Natural killer cell (primary cell): Measurements from ENCODE around the gene CDH13. TPM values are rescaled to one million over a fixed set of nuclear protein-coding genes. Genes with fewer than 3 reads are reported as not detected.

Experiments
- ATAC-seq, 3 donors: fragments of 150-1000 bp in 2 of 3; fragments of 200-7000 bp in 1 of 3; cut with Tn5 transposase; 1 replicate in 1 of 3; 2 replicates in 2 of 3; pipeline ENCODE4 v1.10.0; 2021; ENCODE audit warnings: mild to moderate bottlenecking in 2 of 3, moderate library complexity in 2 of 3
- DNase-seq, 2 donors: peaks; one replicate each; pipeline versions ENCODE4 v3.0.0 to v3.0.0-alpha.2; 2013 to 2021; ENCODE audit warnings: mixed read lengths in 1 of 2
- H3K27ac ChIP-seq: one replicate; pipeline ENCODE4 v1.5.1; 2013; ENCODE audit warnings: mild to moderate bottlenecking, low read length
- H3K27me3 ChIP-seq: one replicate; pipeline ENCODE4 v1.6.1; 2013; ENCODE audit warnings: low read length; ENCODE audit not compliant: control insufficient read depth, insufficient read depth
- H3K36me3 ChIP-seq: one replicate; pipeline ENCODE4 v1.6.1; 2013; ENCODE audit warnings: low read length; ENCODE audit not compliant: control insufficient read depth, insufficient read depth
- H3K4me1 ChIP-seq: one replicate; pipeline ENCODE4 v1.6.1; 2013; ENCODE audit warnings: low read length; ENCODE audit not compliant: control insufficient read depth, insufficient read depth
- H3K4me3 ChIP-seq: one replicate; pipeline ENCODE4 v1.5.1; 2013; ENCODE audit warnings: low read length
- H3K9me3 ChIP-seq: one replicate; pipeline ENCODE4 v1.6.1; 2013; ENCODE audit warnings: low read length; ENCODE audit not compliant: control insufficient read depth, insufficient read depth
- H3K27ac Mint-ChIP-seq, 2 donors: one replicate each; pipeline ENCODE4 v1.8.0; 2022; ENCODE audit warnings: mild to moderate bottlenecking in 2 of 2, mixed read lengths in 2 of 2, moderate library complexity in 1 of 2
- H3K27me3 Mint-ChIP-seq, 2 donors: one replicate each; pipeline ENCODE4 v1.8.0; 2022; ENCODE audit warnings: low read depth in 2 of 2, mixed read lengths in 2 of 2
- H3K36me3 Mint-ChIP-seq: one replicate; pipeline ENCODE4 v1.8.0; 2022; ENCODE audit warnings: mixed read lengths
- H3K4me1 Mint-ChIP-seq, 2 donors: one replicate each; pipeline ENCODE4 v1.8.0; 2022; ENCODE audit warnings: mixed read lengths in 2 of 2
- H3K4me3 Mint-ChIP-seq: one replicate; pipeline ENCODE4 v1.8.0; 2022; ENCODE audit warnings: mild to moderate bottlenecking, moderate library complexity, mixed read lengths
- H3K9me3 Mint-ChIP-seq, 2 donors: one replicate each; pipeline ENCODE4 v1.8.0; 2022; ENCODE audit warnings: mixed read lengths in 2 of 2
- CTCF ChIP-seq: fragments of 200-600 bp; IDR thresholded peaks from one replicate; pipeline ENCODE4 v1.8.0; 2022; ENCODE audit warnings: antibody characterized with exemption
- WGBS: methylation state at CpG from one replicate; pipeline ENCODE4 v1.1.7; 2013; ENCODE audit warnings: missing lambda C conversion rate; ENCODE audit not compliant: insufficient coverage; 5-methylcytosine and 5-hydroxymethylcytosine counted together
- intact Hi-C: fragments of 100-400 bp; cut with micrococcal nuclease; formaldehyde crosslinking; loops from one replicate; pipeline ENCODE4 v1.14.2; 2022
- total RNA-seq, 4 donors: library from RNA; stranded (reverse); fragments of 120-200 nt in 1 of 4; gene quantifications; one replicate each; pipeline versions ENCODE4 v1.2.3 to v1.2.4, GENCODE V29; 2013 to 2022

CDH13 gene
- total RNA-seq, 3 donors from 2014 or later (not counting 1 experiment from before 2014, with no cell fraction given): not detected

GRCh38 chr16:82628711-82629110 lies 1.9 kb downstream of the CDH13 start:
- intact Hi-C loops: no loop called here
- no peak for TF ChIP-seq CTCF
- no peak overlapping the region for H3K27ac ChIP-seq
- Mint-ChIP-seq H3K27ac (no peak overlapping the region), H3K4me3 (no peak overlapping the region), H3K4me1 (peaks cover 0 to 15% of the 10 kb centered on the region in 2 donors), H3K36me3 (no peaks in the 10 kb centered on the region), H3K27me3 (peaks cover 56 to 65% of the 10 kb centered on the region in 2 donors), H3K9me3 (no peaks in the 10 kb centered on the region)
- H3K4me1 ChIP-seq: peaks cover 5% of the 10 kb centered on the region
- H3K4me3 ChIP-seq: no peak overlapping the region
- peaks cover 19% of the 10 kb centered on the region for H3K27me3 ChIP-seq
- H3K9me3 ChIP-seq: no peaks in the 10 kb centered on the region
- H3K36me3 ChIP-seq: no peaks in the 10 kb centered on the region
- ATAC-seq: no peak
- no peak for DNase-seq
- WGBS: 62% methylated on average over 3 of the region's 3 CpGs

- no peak overlapping the region for H3K27ac ChIP-seq
- Mint-ChIP-seq H3K27me3 (peaks cover 56 to 65% of the 10 kb centered on the region in 2 donors), H3K4me1 (peaks cover 0 to 15% of the 10 kb centered on the region in 2 donors), H3K36me3 (no peaks in the 10 kb centered on the region), H3K4me3 (no peak overlapping the region), H3K27ac (no peak overlapping the region), H3K9me3 (no peaks in the 10 kb centered on the region)
- no peak for TF ChIP-seq CTCF
- no peaks in the 10 kb centered on the region for H3K36me3 ChIP-seq
- no peak overlapping the region for H3K4me3 ChIP-seq
- ATAC-seq (no peak), DNase-seq (no peak)
- 49% methylated on average over 7 of the region's 8 CpGs for WGBS
- H3K27me3 ChIP-seq: peaks cover 19% of the 10 kb centered on the region
- H3K4me1 ChIP-seq: peaks cover 5% of the 10 kb centered on the region
- no peaks in the 10 kb centered on the region for H3K9me3 ChIP-seq
- intact Hi-C loops: loop anchor here (10.0 kb wide), 1 partner anchor 365 kb away; no protein-coding TSS in a partner anchor
Measured at GRCh38 chr16:82629441-82630027, 2.8 kb downstream of the CDH13 start.

- Histone ChIP-seq H3K36me3 (no peaks in the 10 kb centered on the region), H3K9me3 (no peaks in the 10 kb centered on the region), H3K27me3 (peaks cover 13% of the 10 kb centered on the region), H3K27ac (no peak overlapping the region), H3K4me1 (peaks cover 5% of the 10 kb centered on the region), H3K4me3 (no peak overlapping the region)
- peaks cover 0 to 15% of the 10 kb centered on the region in 2 donors for H3K4me1 Mint-ChIP-seq
- peaks cover 50 to 59% of the 10 kb centered on the region in 2 donors for H3K27me3 Mint-ChIP-seq
- intact Hi-C loops: loop anchor here (10.0 kb wide), 1 partner anchor 365 kb away; no protein-coding TSS in a partner anchor
- H3K36me3 Mint-ChIP-seq: no peaks in the 10 kb centered on the region
- no peak overlapping the region for H3K27ac Mint-ChIP-seq
- no peak overlapping the region for H3K4me3 Mint-ChIP-seq
- 88% methylated on average over 1 of the region's 2 CpGs for WGBS
- ATAC-seq (no peak), DNase-seq (no peak)
- H3K9me3 Mint-ChIP-seq: no peaks in the 10 kb centered on the region
- TF ChIP-seq CTCF: no peak
Measured at GRCh38 chr16:82630219-82630618, 3.5 kb downstream of the CDH13 start.

GRCh38 chr16:82630688-82631087 lies 3.9 kb downstream of the CDH13 start:
- peaks cover 9% of the 10 kb centered on the region for H3K27me3 ChIP-seq
- H3K27me3 Mint-ChIP-seq: peaks cover 47 to 54% of the 10 kb centered on the region in 2 donors
- no peak overlapping the region for H3K27ac ChIP-seq
- no peaks in the 10 kb centered on the region for H3K9me3 ChIP-seq
- H3K36me3 Mint-ChIP-seq: no peaks in the 10 kb centered on the region
- H3K4me1 Mint-ChIP-seq: peaks cover 0 to 15% of the 10 kb centered on the region in 2 donors
- no peak overlapping the region for H3K27ac Mint-ChIP-seq
- no peaks in the 10 kb centered on the region for H3K36me3 ChIP-seq
- H3K4me3 Mint-ChIP-seq: no peak overlapping the region
- no peaks in the 10 kb centered on the region for H3K9me3 Mint-ChIP-seq
- H3K4me1 ChIP-seq: peaks cover 5% of the 10 kb centered on the region
- no peak for TF ChIP-seq CTCF
- peak in 1 of 2 donors; percentile 38 for DNase-seq
- intact Hi-C loops: loop anchor here (1.0 to 10.0 kb wide), 2 partner anchors 366 to 585 kb away; no protein-coding TSS in a partner anchor
- H3K4me3 ChIP-seq: no peak overlapping the region
- no peak for ATAC-seq
- 73% methylated on average over 3 of the region's 3 CpGs for WGBS
